COLO829 (cell line): ENCODE data around the gene OLIG2.

ENCODE experiments used
- DNase-seq: peaks from one replicate; pipeline ENCODE4 v3.0.0; 2012; ENCODE audit warnings: low spot score

OLIG2 gene

GRCh38 chr21:33064623-33065390 is 39.1 kb downstream of the OLIG2 start:
- peak; percentile 50 for DNase-seq

- no peak for DNase-seq
Observed at GRCh38 chr21:33067043-33067442, 41.3 kb downstream of the OLIG2 start.

GRCh38 chr21:33067457-33067856 is 41.7 kb downstream of the OLIG2 start:
- no peak for DNase-seq

- DNase-seq, result no peak
Observed at GRCh38 chr21:33069243-33069642, 43.5 kb downstream of the OLIG2 start.

- DNase-seq, result no peak
Observed at GRCh38 chr21:33069645-33069993, 43.9 kb downstream of the OLIG2 start.

GRCh38 chr21:33069994-33070743 is 44.4 kb downstream of the OLIG2 start, which contains the start of gene OLIG1:
OLIG1 (plus strand) TSS chr21:33070141; CDS start chr21:33070247, 106 bp downstream.
- no peak for DNase-seq

- no peak for DNase-seq
Observed at GRCh38 chr21:33070744-33070997, 44.9 kb downstream of the OLIG2 start.

GRCh38 chr21:33070998-33071769 is 45.4 kb downstream of the OLIG2 start:
- no peak for DNase-seq

- DNase-seq, result no peak
Observed at GRCh38 chr21:33071770-33072306, 46.1 kb downstream of the OLIG2 start.

GRCh38 chr21:33073636-33074035 is 47.9 kb downstream of the OLIG2 start:
- DNase-seq, result no peak

GRCh38 chr21:33075128-33075527 is 49.4 kb downstream of the OLIG2 start:
- no peak for DNase-seq

- DNase-seq, result no peak
Observed at GRCh38 chr21:33075596-33076195, 50.0 kb downstream of the OLIG2 start.

GRCh38 chr21:33076600-33077329 is 51.0 kb downstream of the OLIG2 start:
- DNase-seq, result no peak
